Epithelial cell of proximal tubule (primary cell): Measurements from ENCODE around the gene CFAP251. TPM values are rescaled to one million over a fixed set of nuclear protein-coding genes. Genes with fewer than 3 reads are reported as not detected.

Experiments
- DNase-seq: peaks from one replicate; pipeline ENCODE4 v3.0.0-alpha.2; 2011; ENCODE audit warnings: low read depth
- H3K4me3 ChIP-seq: 2 replicates; pipeline ENCODE4 v1.5.1; 2011; ENCODE audit warnings: low read depth, mild to moderate bottlenecking, low read length
- CTCF ChIP-seq: conservative IDR thresholded peaks from 2 replicates; pipeline ENCODE4 v1.5.1; 2012; ENCODE audit warnings: low read depth, mild to moderate bottlenecking, low read length
- total RNA-seq: library from RNA; depleted of rRNA; stranded (reverse); fragments of >200 nt; gene quantifications from 2 replicates; pipeline ENCODE4 v1.2.3, GENCODE V29; 2015

CFAP251 gene
- total RNA-seq, 1 donor from 2014 or later: 4.6 TPM

DNA sequence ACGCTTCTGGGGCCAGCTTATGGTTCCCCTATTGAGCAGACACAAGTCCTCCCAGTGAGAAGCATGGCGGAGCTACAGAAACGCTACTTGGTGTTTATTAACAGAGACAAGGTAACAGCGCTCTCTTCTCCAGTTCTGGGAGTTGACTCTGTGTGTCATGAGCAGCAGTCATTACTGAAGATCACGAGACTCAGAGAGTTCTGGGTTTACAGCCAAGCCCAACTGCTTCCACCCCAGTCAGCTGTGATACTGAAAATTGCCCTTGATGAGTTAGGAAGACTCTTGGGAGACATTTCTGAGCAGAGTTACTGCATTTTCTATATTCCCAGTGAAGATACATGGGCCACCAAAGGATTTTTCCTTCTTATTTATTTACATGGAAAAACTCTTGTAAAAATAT is 48.6 kb downstream of the CFAP251 start:
- no peak overlapping the region for H3K4me3 ChIP-seq
- TF ChIP-seq CTCF: no peak
- no peak for DNase-seq

- no peak for DNase-seq
- H3K4me3 ChIP-seq: no peak overlapping the region
- TF ChIP-seq CTCF: no peak
These were observed 50.5 kb downstream of the CFAP251 start for GRCh38 chr12:121968876-121969275.

DNA sequence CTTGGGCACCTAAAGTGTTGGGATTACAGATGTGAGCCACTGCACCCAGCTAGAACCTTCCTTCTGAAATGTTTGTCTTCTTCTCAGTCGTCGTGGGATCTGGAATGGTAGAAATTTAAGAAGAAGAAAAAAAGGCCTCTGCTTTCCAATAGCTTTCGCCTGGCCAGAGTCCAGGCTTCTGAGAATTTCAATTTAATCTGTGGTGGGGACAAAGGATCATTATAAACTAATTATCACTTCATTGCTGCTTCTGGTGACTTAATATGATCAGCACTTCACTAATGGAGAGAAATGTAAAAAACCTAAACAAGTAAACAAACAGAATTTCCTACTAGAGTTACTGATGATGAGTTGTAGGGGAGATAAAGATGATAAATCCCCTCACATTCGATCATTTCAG is 51.3 kb downstream of the CFAP251 start:
- no peak overlapping the region for H3K4me3 ChIP-seq
- DNase-seq: no peak
- no peak for TF ChIP-seq CTCF

DNA sequence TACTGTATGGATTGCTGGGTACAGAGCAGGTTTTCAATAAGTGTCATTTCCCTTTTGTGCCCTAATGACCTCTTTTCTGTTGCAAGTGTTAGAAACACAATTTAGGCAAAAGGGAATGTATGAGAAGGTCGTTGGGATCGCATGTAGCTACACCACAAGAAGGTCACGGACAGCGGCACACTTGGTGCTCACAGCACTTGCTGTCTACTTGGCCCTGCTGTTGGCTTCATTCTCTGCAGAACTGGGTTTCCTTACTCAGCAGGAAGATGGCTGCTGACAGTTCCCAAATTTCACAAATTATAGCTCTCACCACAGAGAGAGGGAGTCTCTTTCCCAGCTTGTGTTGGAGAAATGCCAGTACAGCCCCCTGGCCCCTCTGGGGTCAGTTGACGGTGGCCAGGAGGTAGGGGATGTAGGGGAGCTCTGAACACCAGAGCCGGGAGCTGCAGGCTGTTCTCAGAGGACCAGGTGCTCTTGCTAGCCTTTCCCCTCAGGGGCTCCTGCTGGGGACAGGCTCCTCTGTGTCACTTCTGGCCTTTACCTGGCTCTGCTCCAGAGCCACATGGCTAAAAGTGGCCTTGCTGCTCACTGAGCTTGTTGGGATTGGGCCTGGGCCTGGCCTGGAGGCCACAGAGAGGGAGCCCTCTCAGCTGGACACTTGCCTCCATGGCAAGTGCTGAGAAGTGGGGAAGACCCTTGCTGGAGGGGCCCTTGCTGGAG is 52.3 kb downstream of the CFAP251 start:
- DNase-seq: no peak
- H3K4me3 ChIP-seq: no peak overlapping the region
- no peak for TF ChIP-seq CTCF

- no peak for DNase-seq
- no peak for TF ChIP-seq CTCF
- no peak overlapping the region for H3K4me3 ChIP-seq
These were observed 55.9 kb downstream of the CFAP251 start for GRCh38 chr12:121974026-121974985.

GRCh38 chr12:121975021-121975420 is 56.6 kb downstream of the CFAP251 start:
- no peak for TF ChIP-seq CTCF
- DNase-seq: no peak
- no peak overlapping the region for H3K4me3 ChIP-seq
